Chondrocyte (in vitro differentiated cells): ENCODE results near the gene CDK5RAP3. TPM values are rescaled to one million over a fixed set of nuclear protein-coding genes. Genes with fewer than 3 reads are reported as not detected.

Experiments
- DNase-seq: peaks from one replicate; pipeline ENCODE4 v3.0.0; 2021; ENCODE audit warnings: mixed read lengths, low spot score
- H3K27ac Mint-ChIP-seq: one replicate; pipeline ENCODE4 v1.8.0; 2021; ENCODE audit warnings: mild to moderate bottlenecking, moderate library complexity, mixed read lengths; ENCODE audit not compliant: unreplicated experiment
- H3K27me3 Mint-ChIP-seq: 2 replicates; pipeline ENCODE4 v1.8.0; 2021; ENCODE audit warnings: low read depth, mixed read lengths
- H3K36me3 Mint-ChIP-seq: 2 replicates; pipeline ENCODE4 v1.8.0; 2021; ENCODE audit warnings: low read depth, mixed read lengths
- H3K4me1 Mint-ChIP-seq: 2 replicates; pipeline ENCODE4 v1.8.0; 2021; ENCODE audit warnings: low read depth, mild to moderate bottlenecking, mixed read lengths
- H3K4me3 Mint-ChIP-seq: one replicate; pipeline ENCODE4 v1.8.0; 2021; ENCODE audit warnings: mild to moderate bottlenecking, moderate library complexity, mixed read lengths; ENCODE audit not compliant: unreplicated experiment
- H3K9me3 Mint-ChIP-seq: 2 replicates; pipeline ENCODE4 v1.8.0; 2021; ENCODE audit warnings: low read depth, mixed read lengths
- CTCF ChIP-seq: fragments of 200-600 bp; sonication (generic); IDR thresholded peaks from 2 replicates; pipeline ENCODE4 v1.5.0; 2021; ENCODE audit warnings: antibody characterized with exemption, mild to moderate bottlenecking, moderate library complexity
- total RNA-seq: library from RNA; stranded (reverse); gene quantifications from 3 replicates; pipeline ENCODE4 v1.2.1, GENCODE V29; 2021

Gene CDK5RAP3
- total RNA-seq, 1 donor from 2014 or later = 99.2 TPM

GRCh38 chr17:47962901-47963300 lies 8.0 kb upstream of the CDK5RAP3 start:
- Mint-ChIP-seq H3K27me3 (no peaks in the 10 kb centered on the region), H3K36me3 (no peaks in the 10 kb centered on the region), H3K9me3 (peaks cover 4% of the 10 kb centered on the region), H3K4me1 (peaks cover 9% of the 10 kb centered on the region), H3K4me3 (no peak overlapping the region), H3K27ac (no peak overlapping the region)
- no peak for TF ChIP-seq CTCF
- DNase-seq = no peak

DNA sequence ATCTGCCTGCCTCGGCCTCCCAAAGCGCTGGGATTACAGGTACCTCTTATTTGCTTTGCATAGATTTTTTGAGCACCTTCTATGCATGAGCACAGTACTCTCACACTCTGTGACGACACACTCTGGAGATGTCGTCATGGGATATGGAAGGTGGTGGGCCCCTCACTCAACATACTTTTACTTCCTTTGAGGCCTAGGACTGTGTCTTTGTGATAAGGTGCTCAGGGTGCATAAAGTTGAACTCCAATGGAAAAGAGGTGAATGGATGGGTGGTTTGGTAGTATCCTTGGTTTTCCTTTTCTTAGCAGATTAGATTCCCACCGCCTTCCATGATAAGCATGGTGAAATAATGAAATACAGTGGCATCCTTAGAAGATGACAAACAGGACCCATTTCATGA lies 6.1 kb upstream of the CDK5RAP3 start:
- Mint-ChIP-seq H3K27ac (no peak overlapping the region), H3K36me3 (no peaks in the 10 kb centered on the region), H3K4me1 (peaks cover 12% of the 10 kb centered on the region), H3K27me3 (no peaks in the 10 kb centered on the region), H3K4me3 (no peak overlapping the region), H3K9me3 (peaks cover 4% of the 10 kb centered on the region)
- TF ChIP-seq CTCF = no peak
- no peak for DNase-seq

DNA sequence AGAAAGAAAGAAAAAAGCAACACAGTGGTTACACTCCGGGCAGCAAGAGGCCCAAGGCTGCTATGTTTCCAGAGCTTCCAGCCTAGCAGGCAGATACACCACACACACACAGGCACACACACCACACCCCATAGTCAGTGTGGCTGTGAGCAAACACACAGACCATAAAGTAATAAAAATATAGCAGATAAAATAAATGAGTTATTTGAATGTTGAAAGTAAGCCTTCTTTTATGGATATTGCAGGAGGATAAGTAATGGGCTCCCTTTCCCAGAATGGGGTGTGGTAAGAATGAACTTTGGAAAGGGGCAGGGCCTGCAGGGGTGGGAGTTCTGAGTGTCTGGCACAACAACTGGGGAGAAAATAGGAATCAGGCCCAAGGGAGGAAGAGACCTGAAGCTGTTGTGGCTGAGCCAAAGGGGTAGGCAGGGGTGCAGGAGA lies 4.8 kb upstream of the CDK5RAP3 start:
- H3K4me1 Mint-ChIP-seq = peaks cover 17% of the 10 kb centered on the region
- peaks cover 4% of the 10 kb centered on the region for H3K9me3 Mint-ChIP-seq
- TF ChIP-seq CTCF = no peak
- H3K4me3 Mint-ChIP-seq = no peak overlapping the region
- no peaks in the 10 kb centered on the region for H3K27me3 Mint-ChIP-seq
- no peaks in the 10 kb centered on the region for H3K36me3 Mint-ChIP-seq
- no peak for DNase-seq
- H3K27ac Mint-ChIP-seq = no peak overlapping the region

DNA sequence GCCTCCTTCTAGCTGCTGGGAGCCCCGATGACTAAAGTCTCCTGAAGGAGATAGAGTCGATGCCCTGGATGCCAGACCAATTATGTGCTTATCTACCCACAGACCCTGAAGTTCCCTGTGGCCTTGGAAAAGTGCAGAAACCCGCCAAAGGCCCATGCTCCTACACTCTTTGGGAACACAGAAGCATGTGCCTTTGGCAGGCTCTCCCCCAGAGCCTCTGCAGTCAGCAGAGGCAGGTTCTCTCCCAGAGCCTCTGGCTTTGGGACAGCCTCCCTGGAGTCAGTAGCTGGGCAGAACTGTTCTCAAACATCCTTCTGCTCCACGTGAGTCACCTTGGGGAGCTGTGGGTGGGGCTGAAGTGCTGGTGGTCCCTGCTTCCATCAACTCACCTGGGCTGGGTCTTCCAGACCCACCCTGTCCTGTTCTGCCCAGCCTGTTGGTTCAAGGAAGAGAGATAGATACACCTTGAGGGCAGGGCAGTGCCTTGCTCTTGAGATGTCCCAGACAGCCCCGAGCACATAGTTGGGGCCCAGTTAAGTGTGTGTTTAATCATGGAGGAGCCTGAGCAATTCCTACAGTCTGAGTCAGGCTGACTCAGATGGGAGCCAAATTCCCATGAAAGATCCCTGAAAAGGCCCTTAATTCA lies 3.2 kb upstream of the CDK5RAP3 start:
- H3K4me3 Mint-ChIP-seq = no peak overlapping the region
- H3K36me3 Mint-ChIP-seq = no peaks in the 10 kb centered on the region
- peaks cover 30% of the 10 kb centered on the region for H3K4me1 Mint-ChIP-seq
- H3K27me3 Mint-ChIP-seq = no peaks in the 10 kb centered on the region
- H3K27ac Mint-ChIP-seq = peak overlapping the region; percentile 67
- no peak for DNase-seq
- TF ChIP-seq CTCF = no peak
- H3K9me3 Mint-ChIP-seq = no peaks in the 10 kb centered on the region

- Mint-ChIP-seq H3K27ac (no peak overlapping the region), H3K9me3 (no peaks in the 10 kb centered on the region), H3K4me1 (peaks cover 30% of the 10 kb centered on the region), H3K36me3 (peaks cover 1% of the 10 kb centered on the region), H3K4me3 (no peak overlapping the region), H3K27me3 (no peaks in the 10 kb centered on the region)
- DNase-seq = no peak
- TF ChIP-seq CTCF = no peak
Observed at GRCh38 chr17:47968836-47969235, 2.1 kb upstream of the CDK5RAP3 start.
